ENCODE measurements around the gene ANTXRL.
"Not testable (repeated sequence)": the region's sequence is repeated elsewhere in the genome, so short reads cannot be mapped to it uniquely, and the experiment has no call there.

Gene ANTXRL

GRCh38 chr10:46319389-46319788, 32.6 kb downstream of the ANTXRL start:
- intact Hi-C loops (cut with DNase I), result no loop called here
- DNase-seq, result no peak

- no peak for DNase-seq
- intact Hi-C loops (cut with DNase I), result no loop called here
Observed at GRCh38 chr10:46321770-46322169, 35.0 kb downstream of the ANTXRL start.

GRCh38 chr10:46323176-46323575, 36.4 kb downstream of the ANTXRL start:
- DNase-seq, result no peak

GRCh38 chr10:46325021-46325420, 38.2 kb downstream of the ANTXRL start:
- intact Hi-C loops (cut with DNase I), result loop anchor here (5.0 kb wide), 1 partner anchor 88 kb away; no protein-coding TSS in a partner anchor
- no peak for DNase-seq

More at GRCh38 chr10:46323176-46323575, 36.4 kb downstream of the ANTXRL start:
- intact Hi-C loops (cut with DNase I), result no loop called here

- DNase-seq, result peak in 1 of 10 donors; percentile 62
- intact Hi-C loops (cut with DNase I), result loop anchor here (5.0 kb wide), 1 partner anchor 89 kb away; no protein-coding TSS in a partner anchor
Observed at GRCh38 chr10:46326066-46326465, 39.3 kb downstream of the ANTXRL start.

- intact Hi-C loops (cut with DNase I), result loop anchor here (5.0 kb wide), 1 partner anchor 90 kb away; no protein-coding TSS in a partner anchor
- peak in 2 of 10 donors; percentile 77 to 79 for DNase-seq
Observed at GRCh38 chr10:46326971-46327370, 40.2 kb downstream of the ANTXRL start.

GRCh38 chr10:46327685-46328084, 40.9 kb downstream of the ANTXRL start:
- intact Hi-C loops (cut with DNase I), result loop anchor here (5.0 kb wide), 1 partner anchor 90 kb away; no protein-coding TSS in a partner anchor

GRCh38 chr10:46328853-46329689, 42.3 kb downstream of the ANTXRL start:
- DNase-seq, result peak; percentile 54 to 96 (median 72)
- intact Hi-C loops (cut with DNase I), result loop anchor here (5.0 kb wide), 1 partner anchor 92 kb away; no protein-coding TSS in a partner anchor

More at GRCh38 chr10:46327685-46328084, 40.9 kb downstream of the ANTXRL start:
- peak in 2 of 10 donors; percentile 64 to 78 for DNase-seq

GRCh38 chr10:46329690-46330016, 42.9 kb downstream of the ANTXRL start:
- intact Hi-C loops (cut with DNase I), result loop anchor here (5.0 kb wide), 1 partner anchor 92 kb away; no protein-coding TSS in a partner anchor
- DNase-seq, result peak in 2 of 10 donors; percentile 74 to 81

- intact Hi-C loops (cut with DNase I), result no loop called here
- DNase-seq, result peak in 1 of 10 donors; percentile 65
Observed at GRCh38 chr10:46330894-46331293, 44.1 kb downstream of the ANTXRL start.

- intact Hi-C loops (cut with DNase I), result not testable (repeated sequence)
Observed at GRCh38 chr10:46365484-46365883, 78.7 kb downstream of the ANTXRL start.

GRCh38 chr10:46367209-46367608, 80.4 kb downstream of the ANTXRL start:
- DNase-seq, result peak in 1 of 10 donors; percentile 47
- intact Hi-C loops (cut with DNase I), result not testable (repeated sequence)

More at GRCh38 chr10:46365484-46365883, 78.7 kb downstream of the ANTXRL start:
- not testable (repeated sequence) for DNase-seq

GRCh38 chr10:46367666-46368240, 81.0 kb downstream of the ANTXRL start:
- peak in 2 of 10 donors; percentile 44 to 67 for DNase-seq
- intact Hi-C loops (cut with DNase I), result not testable (repeated sequence)

GRCh38 chr10:46368956-46369355, 82.2 kb downstream of the ANTXRL start:
- peak in 2 of 10 donors; percentile 42 to 43 for DNase-seq
- intact Hi-C loops (cut with DNase I), result not testable (repeated sequence)

- DNase-seq, result not testable (repeated sequence)
Observed at GRCh38 chr10:46374410-46374809, 87.6 kb downstream of the ANTXRL start.

GRCh38 chr10:46375406-46375805, 88.6 kb downstream of the ANTXRL start, which contains the start of gene ANXA8L1:
TSS of gene ANXA8L1 (plus strand) at chr10:46375776. CDS start at chr10:46375852, 76 bp downstream.
- DNase-seq, result peak in 1 of 10 donors; percentile 4
- intact Hi-C loops (cut with DNase I), result not testable (repeated sequence)

More at GRCh38 chr10:46374410-46374809, 87.6 kb downstream of the ANTXRL start:
- intact Hi-C loops (cut with DNase I), result not testable (repeated sequence)

GRCh38 chr10:46377022-46377421, 90.2 kb downstream of the ANTXRL start:
- intact Hi-C loops (cut with DNase I); DNase-seq: not testable (repeated sequence)

GRCh38 chr10:46377651-46378050, 90.9 kb downstream of the ANTXRL start:
- DNase-seq, result peak in 1 of 10 donors; percentile 3

GRCh38 chr10:46378108-46378507, 91.3 kb downstream of the ANTXRL start:
- intact Hi-C loops (cut with DNase I), result not testable (repeated sequence)
- DNase-seq, result peak in 1 of 10 donors; percentile 7

More at GRCh38 chr10:46377651-46378050, 90.9 kb downstream of the ANTXRL start:
- intact Hi-C loops (cut with DNase I), result not testable (repeated sequence)

- peak in 1 of 10 donors; percentile 16 for DNase-seq
- intact Hi-C loops (cut with DNase I), result not testable (repeated sequence)
Observed at GRCh38 chr10:46379233-46379848, 92.5 kb downstream of the ANTXRL start.
